GM12864 (cell line): Measurements from ENCODE around the gene PCBP3.

Experiments
- DNase-seq: peaks from one replicate; pipeline ENCODE4 v3.0.0-alpha.2; 2011; ENCODE audit warnings: low read depth
- H3K4me3 ChIP-seq: 2 replicates; pipeline ENCODE4 v1.5.1; 2011; ENCODE audit warnings: mild to moderate bottlenecking, low read depth, low read length, control low read depth
- CTCF ChIP-seq: IDR thresholded peaks from 2 replicates; pipeline ENCODE4 v1.5.1; 2011; ENCODE audit warnings: low read depth, mild to moderate bottlenecking, moderate library complexity, low read length, control low read depth, inconsistent platforms; ENCODE audit errors: missing control alignments

Gene PCBP3

GRCh38 chr21:45962531-45963231 is 319.2 kb downstream of the PCBP3 start:
- H3K4me3 ChIP-seq: no peak overlapping the region
- DNase-seq: no peak
- no peak for TF ChIP-seq CTCF

GRCh38 chr21:45963232-45963570 is 319.7 kb downstream of the PCBP3 start:
- no peak overlapping the region for H3K4me3 ChIP-seq
- no peak for DNase-seq
- TF ChIP-seq CTCF: no peak

GRCh38 chr21:45964649-45965048 is 321.1 kb downstream of the PCBP3 start:
- TF ChIP-seq CTCF: no peak
- H3K4me3 ChIP-seq: no peak overlapping the region
- no peak for DNase-seq

GRCh38 chr21:45965084-45965809 is 321.7 kb downstream of the PCBP3 start:
- no peak for DNase-seq
- TF ChIP-seq CTCF: no peak
- H3K4me3 ChIP-seq: no peak overlapping the region

- H3K4me3 ChIP-seq: no peak overlapping the region
- no peak for TF ChIP-seq CTCF
- no peak for DNase-seq
These were observed 323.4 kb downstream of the PCBP3 start for GRCh38 chr21:45966791-45967394.

GRCh38 chr21:45969921-45970673 is 326.6 kb downstream of the PCBP3 start:
- no peak overlapping the region for H3K4me3 ChIP-seq
- no peak for DNase-seq
- TF ChIP-seq CTCF: no peak
